GM12872 (cell line): ENCODE measurements around the gene GUK1.

Experiments used
- CTCF ChIP-seq: IDR thresholded peaks from 3 replicates; pipeline ENCODE4 v1.5.1; 2011; ENCODE audit warnings: low read depth, mild to moderate bottlenecking, low read length, moderate library complexity; ENCODE audit not compliant: insufficient read depth

The GUK1 gene

GRCh38 chr1:228176461-228177182 is 36.5 kb downstream of the GUK1 start:
- no peak for TF ChIP-seq CTCF

- no peak for TF ChIP-seq CTCF
Measured at GRCh38 chr1:228177183-228177475, 37.0 kb downstream of the GUK1 start.

GRCh38 chr1:228177721-228178710 is 37.9 kb downstream of the GUK1 start:
- no peak for TF ChIP-seq CTCF

GRCh38 chr1:228178737-228179684 is 38.9 kb downstream of the GUK1 start:
- TF ChIP-seq CTCF: no peak

- TF ChIP-seq CTCF: peak; percentile 52
Measured at GRCh38 chr1:228180271-228180958, 40.3 kb downstream of the GUK1 start.

- no peak for TF ChIP-seq CTCF
Measured at GRCh38 chr1:228180959-228181644, 41.0 kb downstream of the GUK1 start.
